HEK293 (cell line): ENCODE results near the gene NBPF6.
"Not testable (repeated sequence)": the region's sequence is repeated elsewhere in the genome, so short reads cannot be mapped to it uniquely, and the experiment has no call there.

Experiments
- TCF7L2 ChIP-seq: IDR thresholded peaks from 2 replicates; pipeline ENCODE4 v1.6.1; 2011; ENCODE audit warnings: low read depth, mild to moderate bottlenecking, inconsistent platforms, low read length, moderate library complexity, borderline replicate concordance
- ZNF19 ChIP-seq: fragments of 450-650 bp; formaldehyde crosslinking; IDR thresholded peaks from 2 replicates; pipeline ENCODE4; 2016; ENCODE audit warnings: missing biosample characterization, missing genetic modification characterization, low read depth
- ZNF223 ChIP-seq: fragments of 450-650 bp; formaldehyde crosslinking; IDR thresholded peaks from 2 replicates; pipeline ENCODE4 v1.5.1; 2016; ENCODE audit warnings: missing biosample characterization, missing genetic modification characterization
- ZNF423 ChIP-seq: fragments of 450-650 bp; formaldehyde crosslinking; IDR thresholded peaks from 2 replicates; pipeline ENCODE4 v1.5.1; 2016; ENCODE audit warnings: missing biosample characterization, missing genetic modification characterization
- ZNF426 ChIP-seq: fragments of 450-650 bp; formaldehyde crosslinking; IDR thresholded peaks from 2 replicates; pipeline ENCODE4 v1.5.1; 2017; ENCODE audit warnings: missing biosample characterization, missing genetic modification characterization, mild to moderate bottlenecking, inconsistent platforms, moderate library complexity
- TF ChIP-seq, protein P1 (sequence below): fragments of 450-650 bp; formaldehyde crosslinking; IDR thresholded peaks from 2 replicates; pipeline ENCODE4 v1.5.1; 2016; ENCODE audit warnings: missing biosample characterization, missing genetic modification characterization
- TF ChIP-seq, protein P2 (sequence below): fragments of 450-650 bp; formaldehyde crosslinking; IDR thresholded peaks from 2 replicates; pipeline ENCODE4 v1.5.1; 2016; ENCODE audit warnings: missing biosample characterization, missing genetic modification characterization

DNA sequence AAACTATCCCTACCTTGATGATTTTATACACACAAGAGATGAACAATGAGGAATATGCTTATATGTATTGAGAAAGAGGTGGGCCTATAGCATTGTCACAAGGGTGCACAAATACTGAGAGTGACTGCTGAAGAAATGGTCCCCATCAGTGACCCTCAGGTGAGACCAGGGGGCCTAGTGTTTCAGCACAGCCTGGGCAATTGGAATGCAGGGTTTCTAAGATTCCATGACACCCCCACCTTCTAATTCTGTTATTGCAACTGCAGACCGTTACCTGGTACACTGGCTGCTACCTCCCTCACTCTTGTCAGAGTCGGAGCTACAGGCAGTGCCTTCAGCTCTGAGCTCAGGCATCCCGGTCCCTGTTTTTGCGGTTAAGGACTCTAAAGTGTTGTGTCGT is at the start of gene NBPF6:
- TF ChIP-seq TCF7L2; ZNF19 (tag by site-specific recombination); ZNF426; ZNF223 (tag by site-specific recombination); ZNF423 (tag by site-specific recombination): not testable (repeated sequence)
- TF ChIP-seq, protein P1, sequence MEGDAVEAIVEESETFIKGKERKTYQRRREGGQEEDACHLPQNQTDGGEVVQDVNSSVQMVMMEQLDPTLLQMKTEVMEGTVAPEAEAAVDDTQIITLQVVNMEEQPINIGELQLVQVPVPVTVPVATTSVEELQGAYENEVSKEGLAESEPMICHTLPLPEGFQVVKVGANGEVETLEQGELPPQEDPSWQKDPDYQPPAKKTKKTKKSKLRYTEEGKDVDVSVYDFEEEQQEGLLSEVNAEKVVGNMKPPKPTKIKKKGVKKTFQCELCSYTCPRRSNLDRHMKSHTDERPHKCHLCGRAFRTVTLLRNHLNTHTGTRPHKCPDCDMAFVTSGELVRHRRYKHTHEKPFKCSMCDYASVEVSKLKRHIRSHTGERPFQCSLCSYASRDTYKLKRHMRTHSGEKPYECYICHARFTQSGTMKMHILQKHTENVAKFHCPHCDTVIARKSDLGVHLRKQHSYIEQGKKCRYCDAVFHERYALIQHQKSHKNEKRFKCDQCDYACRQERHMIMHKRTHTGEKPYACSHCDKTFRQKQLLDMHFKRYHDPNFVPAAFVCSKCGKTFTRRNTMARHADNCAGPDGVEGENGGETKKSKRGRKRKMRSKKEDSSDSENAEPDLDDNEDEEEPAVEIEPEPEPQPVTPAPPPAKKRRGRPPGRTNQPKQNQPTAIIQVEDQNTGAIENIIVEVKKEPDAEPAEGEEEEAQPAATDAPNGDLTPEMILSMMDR (tag by site-specific recombination), result not testable (repeated sequence)
- TF ChIP-seq, protein P2, sequence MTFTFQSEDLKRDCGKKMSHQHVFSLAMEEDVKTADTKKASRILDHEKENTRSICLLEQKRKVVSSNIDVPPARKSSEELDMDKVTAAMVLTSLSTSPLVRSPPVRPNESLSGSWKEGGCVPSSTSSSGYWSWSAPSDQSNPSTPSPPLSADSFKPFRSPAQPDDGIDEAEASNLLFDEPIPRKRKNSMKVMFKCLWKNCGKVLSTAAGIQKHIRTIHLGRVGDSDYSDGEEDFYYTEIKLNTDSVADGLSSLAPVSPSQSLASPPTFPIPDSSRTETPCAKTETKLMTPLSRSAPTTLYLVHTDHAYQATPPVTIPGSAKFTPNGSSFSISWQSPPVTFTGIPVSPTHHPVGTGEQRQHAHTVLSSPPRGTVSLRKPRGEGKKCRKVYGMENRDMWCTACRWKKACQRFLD, result not testable (repeated sequence)
